Vagina (tissue), 2 donors: ENCODE results near the gene NR2C1. TPM values are rescaled to one million over a fixed set of nuclear protein-coding genes. Genes with fewer than 3 reads are reported as not detected.

ENCODE experiments used
- DNase-seq, 2 donors: peaks; one replicate each; pipeline ENCODE4 v3.0.0-alpha.2; 2017; ENCODE audit errors: extremely low spot score in 2 of 2
- H3K27ac ChIP-seq: fragments of 200-600 bp; sonication (generic); one replicate; pipeline ENCODE4 v1.5.1; 2019
- H3K27me3 ChIP-seq: fragments of 200-600 bp; sonication (generic); one replicate; pipeline ENCODE4 v1.5.1; 2019
- H3K36me3 ChIP-seq, 2 donors: fragments of 200-600 bp; sonication (generic); one replicate each; pipeline ENCODE4 v1.5.1; 2017 to 2019
- H3K4me1 ChIP-seq: fragments of 200-600 bp; sonication (generic); one replicate; pipeline ENCODE4 v1.5.1; 2019
- H3K4me3 ChIP-seq, 2 donors: fragments of 200-600 bp; sonication (generic); 1 replicate in 1 of 2; 2 replicates in 1 of 2; pipeline ENCODE4 v1.5.1; 2016 to 2019
- H3K9me3 ChIP-seq: fragments of 200-600 bp; sonication (generic); one replicate; pipeline ENCODE4 v1.5.1; 2019
- CTCF ChIP-seq, 3 experiments: fragments of 450-650 bp in 2 of 3; fragments of 200-600 bp in 1 of 3; sonication (generic) in 1 of 3; IDR thresholded peaks; one replicate each; pipeline ENCODE4 v1.5.1; 2017 to 2019; ENCODE audit warnings: antibody characterized with exemption in 3 of 3, mild to moderate bottlenecking in 2 of 3, moderate library complexity in 2 of 3
- POLR2A ChIP-seq, 2 donors: fragments of 450-650 bp; IDR thresholded peaks; one replicate each; pipeline ENCODE4 v1.6.1; 2017; ENCODE audit warnings: antibody characterized with exemption in 2 of 2, mild to moderate bottlenecking in 2 of 2, moderate library complexity in 2 of 2
- POLR2AphosphoS5 ChIP-seq, 2 donors: sonication (generic); formaldehyde crosslinking; IDR thresholded peaks; one replicate each; pipeline ENCODE4 v1.9.0; 2017; ENCODE audit warnings: antibody characterized with exemption in 2 of 2, mild to moderate bottlenecking in 2 of 2, low read depth in 1 of 2; ENCODE audit not compliant: insufficient read depth in 1 of 2
- intact Hi-C: fragments of 100-400 bp; cut with DNase I; formaldehyde crosslinking; loops from one replicate; pipeline ENCODE4 v1.15.1; 2023
- total RNA-seq: library from RNA; depleted of rRNA; stranded (reverse); fragments of >200 nt; gene quantifications from one replicate; pipeline ENCODE4 v1.2.3, GENCODE V29; 2016

Gene NR2C1
- total RNA-seq, 1 donor from 2014 or later, result 49.4 TPM

GRCh38 chr12:94972795-94973194, 100.6 kb downstream of the NR2C1 start:
- Histone ChIP-seq H3K36me3 (peaks cover 0 to 8% of the 10 kb centered on the region in 2 donors), H3K27ac (no peak overlapping the region), H3K27me3 (no peaks in the 10 kb centered on the region), H3K4me1 (no peaks in the 10 kb centered on the region), H3K4me3 (no peak overlapping the region), H3K9me3 (no peaks in the 10 kb centered on the region)
- TF ChIP-seq POLR2AphosphoS5 (IDR thresholded peaks at IDR 0.05; ENCODE audit: insufficient read depth in 1 of 2, low read depth in 1 of 2) (no peak), CTCF (IDR thresholded peaks at IDR 0.05) (no peak), POLR2A (IDR thresholded peaks at IDR 0.05) (no peak)
- DNase-seq, result no peak
- intact Hi-C loops, result no loop called here

DNA sequence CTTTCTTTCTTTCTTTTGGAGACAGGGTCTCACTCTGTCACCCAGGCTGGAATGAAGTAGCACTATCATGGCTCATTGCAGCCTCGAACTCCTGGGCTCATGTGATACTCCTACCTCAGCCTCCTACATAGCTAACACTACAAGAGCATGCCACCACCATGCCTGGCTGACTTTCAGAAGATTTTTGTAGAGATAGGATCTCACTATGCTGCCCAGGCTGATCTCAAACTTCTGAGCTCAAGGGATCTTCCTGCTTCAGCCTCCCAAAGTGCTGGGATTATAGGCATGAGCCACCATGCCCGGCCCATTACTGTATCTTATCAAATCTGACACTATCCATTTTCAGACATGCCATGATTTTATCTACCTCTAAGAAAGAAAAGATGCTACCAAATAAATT, 101.5 kb downstream of the NR2C1 start:
- H3K9me3 ChIP-seq, result no peaks in the 10 kb centered on the region
- intact Hi-C loops, result no loop called here
- no peak for DNase-seq
- no peak overlapping the region for H3K27ac ChIP-seq
- no peak overlapping the region for H3K4me3 ChIP-seq
- peaks cover 0 to 8% of the 10 kb centered on the region in 2 donors for H3K36me3 ChIP-seq
- no peak for TF ChIP-seq POLR2AphosphoS5 (IDR thresholded peaks at IDR 0.05; ENCODE audit: insufficient read depth in 1 of 2, low read depth in 1 of 2)
- H3K27me3 ChIP-seq, result no peaks in the 10 kb centered on the region
- H3K4me1 ChIP-seq, result no peaks in the 10 kb centered on the region

DNA sequence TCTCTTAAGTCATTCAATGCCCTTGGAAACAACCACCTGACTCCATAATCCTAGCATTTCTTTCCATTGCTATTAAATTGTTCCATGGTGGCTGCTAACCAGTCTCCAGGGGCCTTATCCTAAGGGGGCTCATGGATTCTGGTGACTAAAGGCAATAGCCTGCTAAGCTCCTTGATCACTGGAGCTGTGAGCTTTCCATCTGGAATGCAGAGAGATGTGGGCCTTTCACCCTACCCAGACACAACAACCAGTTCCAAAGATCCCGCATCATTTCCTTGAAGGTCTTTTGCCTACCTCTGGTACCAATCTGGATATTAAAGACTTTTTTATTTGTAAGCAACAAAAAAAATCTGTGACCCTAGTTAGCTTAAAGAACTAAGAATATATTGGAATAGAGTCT, 102.9 kb downstream of the NR2C1 start:
- intact Hi-C loops, result no loop called here
- TF ChIP-seq POLR2AphosphoS5 (IDR thresholded peaks at IDR 0.05; ENCODE audit: insufficient read depth in 1 of 2, low read depth in 1 of 2) (no peak), POLR2A (IDR thresholded peaks at IDR 0.05) (no peak), CTCF (IDR thresholded peaks at IDR 0.05) (no peak)
- Histone ChIP-seq H3K36me3 (peaks cover 0 to 8% of the 10 kb centered on the region in 2 donors), H3K27me3 (no peaks in the 10 kb centered on the region), H3K4me1 (no peaks in the 10 kb centered on the region), H3K9me3 (no peaks in the 10 kb centered on the region), H3K4me3 (no peak overlapping the region), H3K27ac (no peak overlapping the region)
- DNase-seq, result no peak

Other genes with a start within 250 kb of the NR2C1 start
- gene NDUFA12, start 69.9 kb downstream of the NR2C1 start, total RNA-seq, result 79.3 TPM
- 17.7 TPM for gene FGD6, start 143.8 kb upstream of the NR2C1 start, total RNA-seq
- gene VEZT, start 144.2 kb upstream of the NR2C1 start, total RNA-seq, result 63.3 TPM